Heart left ventricle (tissue), 16 donors: Measurements from ENCODE around the gene ADA. TPM values are rescaled to one million over a fixed set of nuclear protein-coding genes. Genes with fewer than 3 reads are reported as not detected.

Source experiments
- ATAC-seq, 4 donors: fragments of 200-7000 bp; cut with Tn5 transposase; one replicate each; pipeline ENCODE4 v1.9.1; 2020 to 2022; ENCODE audit warnings: moderate library complexity in 4 of 4, mild to moderate bottlenecking in 3 of 4, moderate number of reproducible peaks in 1 of 4
- DNase-seq, 5 donors: peaks; one replicate each; pipeline ENCODE4 v3.0.0-alpha.2; 2020
- H3K27ac ChIP-seq, 12 donors: fragments of 200-600 bp; sonication (generic) in 4 of 12; one replicate each; pipeline versions ENCODE4 v1.5.0 to v1.8.0; 2016 to 2022; ENCODE audit warnings: mild to moderate bottlenecking in 2 of 12
- H3K27me3 ChIP-seq, 9 donors: fragments of 200-600 bp; sonication (generic) in 2 of 9; one replicate each; pipeline versions ENCODE4 v1.5.1 to v1.8.0; 2016 to 2022; ENCODE audit warnings: mild to moderate bottlenecking in 3 of 9
- H3K36me3 ChIP-seq, 9 donors: fragments of 200-600 bp; sonication (generic) in 2 of 9; one replicate each; pipeline versions ENCODE4 v1.5.0 to v1.8.0; 2018 to 2022; ENCODE audit warnings: mild to moderate bottlenecking in 2 of 9
- H3K4me1 ChIP-seq, 12 donors: fragments of 200-600 bp; sonication (generic) in 4 of 12; one replicate each; pipeline versions ENCODE4 v1.5.0 to v1.8.0; 2016 to 2022; ENCODE audit warnings: mild to moderate bottlenecking in 3 of 12
- H3K4me3 ChIP-seq, 12 donors: fragments of 200-600 bp; sonication (generic) in 4 of 12; one replicate each; pipeline versions ENCODE4 v1.5.0 to v1.8.0; 2017 to 2022; ENCODE audit warnings: mild to moderate bottlenecking in 9 of 12, moderate library complexity in 4 of 12
- H3K9me3 ChIP-seq, 12 donors: fragments of 200-600 bp; sonication (generic) in 4 of 12; one replicate each; pipeline versions ENCODE4 v1.5.0 to v1.8.0; 2016 to 2022; ENCODE audit warnings: mild to moderate bottlenecking in 1 of 12
- CTCF ChIP-seq, 12 donors: fragments of 200-600 bp; sonication (generic) in 4 of 12; IDR thresholded peaks; one replicate each; pipeline versions ENCODE4 v1.5.0 to v1.8.0; 2018 to 2022; ENCODE audit warnings: antibody characterized with exemption in 12 of 12, mild to moderate bottlenecking in 5 of 12
- POLR2A ChIP-seq, 2 donors: fragments of 450-650 bp; IDR thresholded peaks; one replicate each; pipeline ENCODE4 v1.6.1; 2017; ENCODE audit warnings: antibody characterized with exemption in 2 of 2, mild to moderate bottlenecking in 2 of 2, moderate library complexity in 2 of 2
- WGBS, 4 donors: extraction: QIAGEN DNeasy Blood & Tissue Kit in 2 of 4; methylation state at CpG; one replicate each; pipeline versions ENCODE4 v1.1.5 to v1.1.7; 2013 to 2018; 5-methylcytosine and 5-hydroxymethylcytosine counted together
- intact Hi-C, 10 donors: fragments of 100-400 bp; cut with DNase I; formaldehyde crosslinking; loops; one replicate each; pipeline versions ENCODE4 v1.11.1 to v1.14.2; 2022
- polyA plus RNA-seq, 2 donors: library from polyadenylated mRNA; stranded (reverse); fragments of 200-250 nt; gene quantifications; one replicate each; pipeline ENCODE4 v1.2.3, GENCODE V29; 2013
- total RNA-seq, 9 donors: library from RNA; depleted of rRNA in 2 of 9; stranded (reverse); fragments of >200 nt in 2 of 9; fragmentation: NEBNext Ultra II Directional in 3 of 9; extraction: Animal tissue kit (Norgen Biotek cat#: 25700) in 3 of 9; gene quantifications; one replicate each; pipeline versions ENCODE4 v1.1.0 to v1.2.4, GENCODE V29; 2016 to 2023
- donor health status: ischemic (EF 13 %, LVEDD 7.1; RV severe dilation, severe dysfunction).
- donor health status: healthy with polysubstance abuse.
- donor health status: DM: no; HTN: yes; CAD: no.
- donor health status: DM: no; HTN: no; CAD: no.
- donor health status: ischemic (EF 25% LVEDD 6.9; RV normal size, moderate dysfunction).
- donor health status: ischemic (EF 25% LVEDD 5.7; RV mildly dilated, moderate dysfunction).
- donor health status: healthy.
- donor health status: DM: yes; HTN: yes; CAD: no.
- donor health status: ischemic (EF 35%, LVEDD 5.7; RV mildly dilated, moderate dysfunction).
- donor health status: nonischemic (EF 11% LVEDD 7.7; RV severe dilation, severe dysfunction).
- donor health status: DM: yes; HTN: yes; CAD: no.
- donor health status: PGD.
- donor health status: ischemic (EF 29% LVEDD 5.4; RV normal size, mild dysfunction).
- donor health status: nonischemic (EF 23%, LVEDD 6.1; RV moderate dilation, normal function).

ADA gene
- total and polyA plus RNA-seq, 11 donors: 2.5 to 11.5 (median 6.4) TPM

- DNase-seq (peak in 2 of 5 donors; percentile 5 to 25), ATAC-seq (no peak)
- no peaks in the 10 kb centered on the region for H3K9me3 ChIP-seq
- whole genome bisulfite sequencing, 4 donors: 73 to 83% (median 81%) methylated on average over 6 to 7 of the region's 7 CpGs
- peaks cover 0 to 5% (median 0%) of the 10 kb centered on the region in 9 donors for H3K36me3 ChIP-seq
- peaks cover 3 to 84% (median 42%) of the 10 kb centered on the region in 12 donors for H3K4me1 ChIP-seq
- peak overlapping the region in 1 of 12 donors; percentile 15 for H3K27ac ChIP-seq
- no peak for TF ChIP-seq POLR2A (IDR thresholded peaks at IDR 0.05)
- peak overlapping the region in 2 of 12 donors; percentile 1 to 21 for H3K4me3 ChIP-seq
- intact Hi-C loops: no loop called here
- H3K27me3 ChIP-seq: no peaks in the 10 kb centered on the region
Measured at GRCh38 chr20:44648579-44648978, 2.9 kb downstream of the ADA start.

- Histone ChIP-seq H3K9me3 (no peaks in the 10 kb centered on the region), H3K36me3 (peaks cover 0 to 5% (median 0%) of the 10 kb centered on the region in 9 donors), H3K4me3 (no peak overlapping the region), H3K27ac (peak overlapping the region in 1 of 12 donors; percentile 84), H3K27me3 (no peaks in the 10 kb centered on the region), H3K4me1 (peaks cover 3 to 84% (median 46%) of the 10 kb centered on the region in 12 donors)
- intact Hi-C loops: no loop called here
- no peak for TF ChIP-seq CTCF (IDR thresholded peaks at IDR 0.05)
- DNase-seq (peak in 2 of 5 donors; percentile 23 to 45), ATAC-seq (no peak)
- WGBS, 4 donors: 88 to 92% (median 90%) methylated on average over 5 of the region's 5 CpGs
Measured at GRCh38 chr20:44648068-44648467, 3.4 kb downstream of the ADA start.

- ATAC-seq: no peak
- peak overlapping the region in 8 of 12 donors; percentile 13 to 84 (median 24) for H3K27ac ChIP-seq
- TF ChIP-seq CTCF (IDR thresholded peaks at IDR 0.05) (no peak), POLR2A (IDR thresholded peaks at IDR 0.05) (no peak)
- intact Hi-C loops: no loop called here
- no peak for DNase-seq
- peaks cover 0 to 5% (median 0%) of the 10 kb centered on the region in 9 donors for H3K36me3 ChIP-seq
- peak overlapping the region in 1 of 12 donors; percentile 13 for H3K4me3 ChIP-seq
- no peaks in the 10 kb centered on the region for H3K9me3 ChIP-seq
- H3K4me1 ChIP-seq: peaks cover 6 to 93% (median 58%) of the 10 kb centered on the region in 12 donors
- no peaks in the 10 kb centered on the region for H3K27me3 ChIP-seq
- 82 to 86% (median 84%) methylated on average over 10 of the region's 10 CpGs for WGBS, 4 donors
Measured at GRCh38 chr20:44646641-44647274, 4.7 kb downstream of the ADA start.

GRCh38 chr20:44646023-44646640 lies 5.4 kb downstream of the ADA start:
- ATAC-seq: no peak
- no peaks in the 10 kb centered on the region for H3K27me3 ChIP-seq
- peaks cover 0 to 5% (median 0%) of the 10 kb centered on the region in 9 donors for H3K36me3 ChIP-seq
- no peak for TF ChIP-seq CTCF (IDR thresholded peaks at IDR 0.05)
- no peak for TF ChIP-seq POLR2A (IDR thresholded peaks at IDR 0.05)
- WGBS, 4 donors: 43 to 66% (median 52%) methylated on average over 4 of the region's 4 CpGs
- H3K4me3 ChIP-seq: peak overlapping the region in 1 of 12 donors; percentile 13
- peak overlapping the region in 9 of 12 donors; percentile 20 to 84 (median 24) for H3K27ac ChIP-seq
- no peak for DNase-seq
- intact Hi-C loops: no loop called here
- H3K9me3 ChIP-seq: no peaks in the 10 kb centered on the region
- peaks cover 6 to 98% (median 59%) of the 10 kb centered on the region in 12 donors for H3K4me1 ChIP-seq
